Stimulated activated CD4-positive, alpha-beta T cell treated with anti-CD3 and anti-CD28 coated beads, Interleukin-2, amount 100 ng/mL, for 24 hours (primary cell): ENCODE measurements around the gene DGKH.

Experiments
- DNase-seq, 2 donors: peaks; one replicate each; pipeline ENCODE4 v3.0.0-alpha.2; 2020

DGKH gene

DNA sequence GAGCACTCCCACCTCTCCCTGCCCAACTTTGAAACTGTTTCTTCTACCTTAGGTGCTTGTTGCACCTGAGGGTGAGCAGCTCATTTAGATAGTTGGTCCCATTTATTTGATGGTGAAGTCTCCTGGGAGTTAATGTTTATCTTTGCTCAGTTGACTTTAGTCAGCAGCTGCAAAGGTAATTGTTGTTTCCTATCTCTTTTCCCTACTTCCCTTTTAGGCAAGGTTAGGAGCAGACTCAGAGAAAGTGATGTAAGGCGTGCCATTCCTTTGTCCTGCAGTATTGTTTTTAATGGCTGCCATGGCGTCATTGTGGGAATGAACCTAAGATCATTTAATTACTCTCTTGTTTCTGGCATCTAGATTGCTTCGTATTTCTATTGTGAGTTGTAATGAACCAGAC lies 235.1 kb downstream of the DGKH start:
- no peak for DNase-seq

DNA sequence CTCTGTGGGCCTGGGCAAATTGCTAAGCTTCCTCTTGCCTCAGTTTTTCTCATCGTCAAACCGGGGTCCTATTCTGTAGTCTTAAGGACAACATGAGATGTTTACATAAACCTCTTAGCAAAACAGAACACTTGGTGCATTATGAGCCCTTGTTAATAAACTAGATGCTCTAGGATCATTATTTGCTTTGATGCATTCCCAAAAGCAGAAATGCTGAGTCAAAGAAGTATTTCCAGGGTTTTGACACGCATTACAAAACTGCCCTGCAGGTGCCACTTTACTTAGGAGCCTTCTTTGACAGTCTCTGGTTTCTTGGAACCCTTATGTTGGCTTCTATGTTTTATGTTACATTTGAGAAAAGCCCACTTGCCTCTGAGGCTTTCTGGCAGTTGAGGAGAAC lies 235.6 kb downstream of the DGKH start:
- DNase-seq = no peak
